Stimulated activated CD8-positive, alpha-beta memory T cell treated with anti-CD3 and anti-CD28 coated beads, Interleukin-2, amount 100 ng/mL, for 1 hour (primary cell): ENCODE measurements around the gene EREG.

Source experiments
- DNase-seq, 2 donors: peaks; one replicate each; pipeline ENCODE4 v3.0.0-alpha.2; 2020; ENCODE audit warnings: low read depth in 2 of 2

EREG gene

GRCh38 chr4:74426101-74426500 is 61.2 kb downstream of the EREG start:
- DNase-seq = no peak

DNA sequence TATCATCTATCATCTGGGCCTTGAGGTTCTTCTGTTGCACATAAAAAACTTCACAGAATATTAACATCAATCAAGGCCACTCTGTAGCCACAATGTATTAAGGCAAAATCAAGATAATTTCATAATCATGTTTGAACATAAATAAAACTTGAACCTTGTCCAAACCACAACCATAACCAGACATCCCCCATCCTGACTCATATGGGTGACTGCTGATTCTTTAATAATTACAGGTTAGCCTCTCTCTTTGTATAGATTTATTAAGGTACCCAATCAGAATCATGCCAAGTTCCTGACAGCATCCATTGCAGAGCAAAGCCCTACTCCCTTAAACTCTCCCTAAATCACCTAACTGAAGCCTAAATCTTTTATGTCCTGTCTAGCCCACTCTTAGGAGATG is 63.3 kb downstream of the EREG start:
- no peak for DNase-seq

DNA sequence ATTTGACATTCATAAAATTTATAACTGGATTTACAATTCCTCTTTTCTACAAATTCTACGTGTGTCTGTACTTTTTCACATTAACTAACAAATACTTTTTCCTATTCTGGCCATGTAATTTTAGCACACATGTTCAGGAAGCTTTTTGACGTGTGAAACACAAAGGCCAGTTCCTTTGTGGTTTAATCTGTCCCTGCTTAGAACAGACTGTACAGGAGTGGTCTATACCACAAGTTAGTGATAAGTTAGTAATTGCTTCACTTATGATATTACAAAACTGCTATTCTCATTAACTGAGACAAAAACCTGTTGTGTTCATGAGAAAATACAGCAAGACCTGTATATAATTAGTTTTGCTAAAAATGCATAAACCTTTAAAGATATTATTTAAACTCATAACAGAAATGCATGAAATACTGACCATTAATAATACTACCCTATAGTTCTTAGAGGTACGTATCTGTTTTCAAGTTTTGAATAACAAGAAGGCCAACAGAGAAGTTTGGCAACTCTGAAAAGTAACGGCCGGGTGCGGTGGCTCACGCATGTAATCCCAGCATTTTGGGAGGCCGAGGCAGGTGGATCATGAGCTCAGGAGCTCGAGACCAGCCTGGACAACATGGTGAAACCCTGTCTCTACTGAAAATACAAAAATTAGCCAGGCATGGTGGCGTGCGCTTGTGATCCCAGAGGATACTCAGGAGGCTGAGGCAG is 66.3 kb downstream of the EREG start:
- no peak for DNase-seq

DNA sequence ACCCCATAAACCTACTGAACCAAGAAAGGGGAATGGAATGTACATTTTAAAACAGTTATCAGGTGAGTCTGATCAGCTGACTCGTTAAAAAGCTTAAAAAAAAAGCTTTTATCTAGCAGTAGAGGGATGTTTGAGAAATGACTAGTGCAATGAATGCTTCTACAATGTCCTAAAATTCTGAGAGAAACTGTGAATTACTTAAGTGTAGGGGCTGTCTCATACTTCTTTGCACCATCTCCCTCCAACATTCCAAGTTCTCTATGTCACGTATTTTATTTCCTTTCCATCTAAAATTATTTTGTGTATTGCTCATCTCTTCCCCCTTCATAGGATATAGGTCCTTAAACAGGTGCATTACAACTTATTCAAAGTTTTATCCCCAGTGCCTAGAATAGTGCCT is 68.1 kb downstream of the EREG start:
- no peak for DNase-seq

GRCh38 chr4:74433541-74434172 is 68.7 kb downstream of the EREG start:
- DNase-seq = no peak

DNA sequence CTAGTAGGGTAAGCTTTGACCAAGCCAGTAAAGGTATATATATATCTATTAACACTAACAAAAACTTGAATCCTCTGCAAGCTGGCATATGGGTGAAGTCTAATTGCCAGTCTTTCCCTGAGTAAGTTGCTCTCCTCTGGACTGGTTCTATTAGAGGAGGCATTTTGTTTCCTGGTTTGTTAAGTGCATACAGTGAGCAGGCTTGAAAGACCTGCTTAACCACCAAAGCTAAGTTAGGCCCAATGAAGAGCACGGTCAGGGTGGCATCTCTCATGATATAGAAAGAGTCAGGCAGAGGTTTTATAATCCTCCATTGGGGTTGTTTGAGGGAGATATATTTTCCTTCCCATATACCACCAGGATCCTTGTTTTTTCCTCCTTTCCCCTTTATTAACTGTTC is 70.4 kb downstream of the EREG start:
- no peak for DNase-seq

DNA sequence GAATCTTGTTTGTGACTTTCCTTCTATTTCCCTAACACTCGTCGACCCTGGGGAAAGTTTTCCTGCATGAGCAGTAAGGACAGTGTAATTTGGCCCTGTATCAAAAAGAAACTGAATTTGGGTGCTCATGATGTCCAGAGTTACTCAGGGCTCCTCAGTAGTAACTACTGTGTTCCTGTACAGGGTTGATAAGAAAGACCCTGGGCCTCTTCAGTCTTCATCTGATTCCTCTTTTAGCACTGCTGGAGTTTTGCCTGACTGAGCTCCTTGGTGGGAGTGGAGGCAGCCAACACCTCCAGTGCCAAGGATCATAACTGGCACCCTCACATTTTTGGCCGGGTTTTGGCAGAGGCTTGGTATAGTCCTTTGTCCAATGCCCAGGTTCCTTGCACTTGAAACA is 72.9 kb downstream of the EREG start:
- DNase-seq = no peak
